GM23248 (cell line): ENCODE results near the gene SETMAR. TPM values are rescaled to one million over a fixed set of nuclear protein-coding genes. Genes with fewer than 3 reads are reported as not detected.
A peak's percentile ranks its signal among the peaks of the same experiment; 100 is the strongest.

ENCODE experiments used
- DNase-seq: peaks from one replicate; pipeline ENCODE4 v3.0.0-alpha.2; 2015
- H2AFZ ChIP-seq: fragments of 200-600 bp; sonication (generic); 2 replicates; pipeline ENCODE4 v1.6.1; 2016; ENCODE audit warnings: antibody characterized with exemption
- H3F3A ChIP-seq: fragments of 200-600 bp; sonication (generic); 2 replicates; pipeline ENCODE4 v1.6.1; 2016; ENCODE audit warnings: mild to moderate bottlenecking, antibody characterized with exemption, mixed run types; ENCODE audit not compliant: insufficient read depth
- H3K27ac ChIP-seq: fragments of 200-600 bp; sonication (generic); 2 replicates; pipeline ENCODE4 v1.5.1; 2016; ENCODE audit warnings: mild to moderate bottlenecking
- H3K27me3 ChIP-seq: fragments of 200-600 bp; sonication (generic); replicated peaks from 2 replicates; pipeline ENCODE4 v1.6.1; 2016; ENCODE audit warnings: mild to moderate bottlenecking; ENCODE audit not compliant: insufficient read depth
- H3K36me3 ChIP-seq: fragments of 200-600 bp; sonication (generic); 2 replicates; pipeline ENCODE4 v1.6.1; 2016; ENCODE audit warnings: low read depth, mild to moderate bottlenecking
- H3K4me1 ChIP-seq: fragments of 200-600 bp; sonication (generic); 2 replicates; pipeline ENCODE4 v1.6.1; 2016; ENCODE audit warnings: mild to moderate bottlenecking; ENCODE audit not compliant: insufficient read depth
- H3K4me2 ChIP-seq: fragments of 200-600 bp; sonication (generic); one replicate; pipeline ENCODE4 v1.6.1; 2016; ENCODE audit warnings: mild to moderate bottlenecking; ENCODE audit not compliant: unreplicated experiment
- H3K4me3 ChIP-seq: fragments of 200-600 bp; sonication (generic); 2 replicates; pipeline ENCODE4 v1.5.1; 2016; ENCODE audit warnings: mild to moderate bottlenecking
- H3K79me2 ChIP-seq: fragments of 200-600 bp; sonication (generic); 2 replicates; pipeline ENCODE4 v1.6.1; 2016; ENCODE audit warnings: mild to moderate bottlenecking; ENCODE audit not compliant: insufficient read depth
- H3K9ac ChIP-seq: fragments of 200-600 bp; sonication (generic); 2 replicates; pipeline ENCODE4 v1.6.1; 2016; ENCODE audit warnings: mild to moderate bottlenecking
- H3K9me2 ChIP-seq: fragments of 200-600 bp; sonication (generic); 2 replicates; pipeline ENCODE4 v1.6.1; 2016; ENCODE audit warnings: mixed run types, mild to moderate bottlenecking, moderate library complexity; ENCODE audit not compliant: insufficient read depth
- H3K9me3 ChIP-seq: fragments of 200-600 bp; sonication (generic); one replicate; pipeline ENCODE4 v1.6.1; 2017; ENCODE audit warnings: low read depth
- H4K20me1 ChIP-seq: fragments of 200-600 bp; sonication (generic); 2 replicates; pipeline ENCODE4 v1.6.0; 2016; ENCODE audit not compliant: insufficient read depth
- EZH2 ChIP-seq: fragments of 200-600 bp; sonication (generic); IDR thresholded peaks from 2 replicates; pipeline ENCODE4 v1.6.1; 2018; ENCODE audit warnings: antibody characterized with exemption, mild to moderate bottlenecking; ENCODE audit not compliant: insufficient read depth, poor library complexity, severe bottlenecking
- EZH2phosphoT487 ChIP-seq: fragments of 200-600 bp; sonication (generic); IDR thresholded peaks from 2 replicates; pipeline ENCODE4 v1.6.1; 2018; ENCODE audit warnings: antibody characterized with exemption, moderate library complexity, mild to moderate bottlenecking, low read depth; ENCODE audit not compliant: insufficient read depth
- WGBS, 2 experiments: methylation state at CpG; one replicate each; pipeline ENCODE4 v1.1.6; 2015 to 2017; ENCODE audit warnings: low lambda C conversion rate in 2 of 2, low coverage in 1 of 2; ENCODE audit errors: missing lambda C conversion rate in 2 of 2; 5-methylcytosine and 5-hydroxymethylcytosine counted together
- in situ Hi-C: fragments of 300-500 bp; cut with MboI; formaldehyde crosslinking; loops from 2 replicates; pipeline ENCODE4 v1.15.0; 2020
- polyA plus RNA-seq: library from polyadenylated mRNA; unstranded; fragments of >200 nt; fragmentation: Nextera tagmentation; extraction: Ambion mirVana; gene quantifications from 2 replicates; pipeline ENCODE4 v1.2.1, GENCODE V29; 2016
- total RNA-seq: library from RNA; depleted of rRNA; stranded (reverse); fragments of >200 nt; shearing (Covaris generic); gene quantifications from 2 replicates; pipeline ENCODE4 v1.2.3, GENCODE V29; 2014; rRNA removed

The SETMAR gene
- 6.1 and 12.5 TPM in 2 replicates for total RNA-seq
- 7.0 and 7.2 TPM in 2 replicates for polyA plus RNA-seq

- 2% methylated on average over 48 to 55 of the region's 62 CpGs for WGBS, 2 experiments
Measured at GRCh38 chr3:4303187-4304123, at the start of gene SETMAR. Gene SETMAR (plus strand): TSS chr3:4303369. CDS start chr3:4303371, 2 bp downstream.

GRCh38 chr3:4261406-4261805 is 41.8 kb upstream of the SETMAR start:
- Histone ChIP-seq H3K4me1 (no peaks in the 10 kb centered on the region), H3K9ac (no peak overlapping the region), H2AFZ (no peak overlapping the region), H3K4me3 (no peak overlapping the region), H3K27me3 (no peaks in the 10 kb centered on the region), H3K36me3 (no peaks in the 10 kb centered on the region), H3K4me2 (no peak overlapping the region), H3K9me3 (no peaks in the 10 kb centered on the region), H3K79me2 (no peaks in the 10 kb centered on the region), H4K20me1 (no peaks in the 10 kb centered on the region), H3F3A (no peaks in the 10 kb centered on the region), H3K9me2 (no peaks in the 10 kb centered on the region), H3K27ac (no peak overlapping the region)
- in situ Hi-C loops, result no loop called here
- TF ChIP-seq EZH2, result no peak
- no peak for TF ChIP-seq EZH2phosphoT487
- WGBS, 2 experiments, result 32 to 38% methylated on average over 6 of the region's 6 CpGs
- no peak for DNase-seq

More at GRCh38 chr3:4303187-4304123, at the start of gene SETMAR:
- H3K9ac ChIP-seq, result peak within 1 kb of the TSS; percentile 87
- H3K9me3 ChIP-seq, result no peaks in the 10 kb centered on the region
- TF ChIP-seq EZH2phosphoT487, result no peak
- no peak for TF ChIP-seq EZH2
- H3K9me2 ChIP-seq, result no peaks in the 10 kb centered on the region
- no peaks in the 10 kb centered on the region for H4K20me1 ChIP-seq
- no peaks in the 10 kb centered on the region for H3K27me3 ChIP-seq
- in situ Hi-C loops, result no loop called here
- peak; percentile 95 for DNase-seq
- H3K4me3 ChIP-seq, result peak within 1 kb of the TSS; percentile 75
- peaks cover 13% of the 10 kb centered on the region; the same call in 1 of the 2 replicates for H3K4me1 ChIP-seq
- H2AFZ ChIP-seq, result peak within 1 kb of the TSS; percentile 93
- peak within 1 kb of the TSS; percentile 48 for H3K27ac ChIP-seq
- no peaks in the 10 kb centered on the region; the same call in 1 of the 2 replicates for H3F3A ChIP-seq
- peak within 1 kb of the TSS; percentile 84 for H3K4me2 ChIP-seq
- H3K79me2 ChIP-seq, result no peaks in the 10 kb centered on the region
- no peaks in the 10 kb centered on the region for H3K36me3 ChIP-seq

GRCh38 chr3:4264040-4264439 is 39.1 kb upstream of the SETMAR start:
- in situ Hi-C loops, result no loop called here
- Histone ChIP-seq H3K4me1 (no peaks in the 10 kb centered on the region), H3K79me2 (no peaks in the 10 kb centered on the region), H3K27ac (no peak overlapping the region), H3K4me3 (no peak overlapping the region), H3K9me3 (no peaks in the 10 kb centered on the region), H3K27me3 (no peaks in the 10 kb centered on the region), H3K9me2 (no peaks in the 10 kb centered on the region), H3K36me3 (no peaks in the 10 kb centered on the region), H3F3A (no peaks in the 10 kb centered on the region), H2AFZ (no peak overlapping the region), H4K20me1 (no peaks in the 10 kb centered on the region), H3K9ac (no peak overlapping the region), H3K4me2 (no peak overlapping the region)
- DNase-seq, result no peak
- WGBS, 2 experiments, result 54 to 57% methylated on average over 6 of the region's 6 CpGs
- TF ChIP-seq EZH2phosphoT487, result no peak

GRCh38 chr3:4270720-4271119 is 32.4 kb upstream of the SETMAR start:
- Histone ChIP-seq H3K4me1 (no peaks in the 10 kb centered on the region), H3K27ac (no peak overlapping the region), H3K4me2 (no peak overlapping the region), H3K9ac (no peak overlapping the region), H3K9me3 (no peaks in the 10 kb centered on the region), H3K27me3 (no peaks in the 10 kb centered on the region), H3K9me2 (no peaks in the 10 kb centered on the region), H3K36me3 (no peaks in the 10 kb centered on the region), H2AFZ (no peak overlapping the region), H3F3A (no peaks in the 10 kb centered on the region), H3K79me2 (no peaks in the 10 kb centered on the region), H3K4me3 (0 out of 2 replicates have a peak overlapping the region, but pooled peaks have one; percentile 13), H4K20me1 (no peaks in the 10 kb centered on the region)
- WGBS, 2 experiments, result 1% methylated on average over 3 of the region's 3 CpGs
- peak; percentile 4 for DNase-seq
- no peak for TF ChIP-seq EZH2phosphoT487
- TF ChIP-seq EZH2, result no peak
- in situ Hi-C loops, result loop anchor here (10.0 kb wide), 1 partner anchor 1066 kb away; no protein-coding TSS in a partner anchor
